IMR-90 (cell line): ENCODE results near the gene EGFR. TPM values are rescaled to one million over a fixed set of nuclear protein-coding genes. Genes with fewer than 3 reads are reported as not detected.

Experiments
- BHLHE40 ChIP-seq: fragments of 150-350 bp; IDR thresholded peaks from 2 replicates; pipeline ENCODE4 v1.6.1; 2016; ENCODE audit warnings: mild to moderate bottlenecking, low read depth, low read length
- MAFK ChIP-seq: IDR thresholded peaks from 2 replicates; pipeline ENCODE4 v1.6.1; 2012; ENCODE audit warnings: low read depth, low read length, improper control_type of control experiment
- RAD21 ChIP-seq: IDR thresholded peaks from 2 replicates; pipeline ENCODE4 v1.6.1; 2012; ENCODE audit warnings: low read length, improper control_type of control experiment
- polyA plus RNA-seq, 3 experiments: library from polyadenylated mRNA; depleted of rRNA; stranded (reverse); fragments of >200 nt; gene quantifications; 2 replicates each; pipeline ENCODE4 v1.2.3, GENCODE V29; 2012; ENCODE audit warnings: low replicate concordance in 1 of 3
- total RNA-seq: library from RNA; depleted of rRNA; stranded (reverse); fragments of >200 nt; gene quantifications from 2 replicates; pipeline ENCODE4 v1.2.3, GENCODE V29; 2012
- TF ChIP-seq, protein P1 (sequence below): conservative IDR thresholded peaks from 2 replicates; pipeline ENCODE4 v1.5.1; 2012; ENCODE audit warnings: mild to moderate bottlenecking, low read depth, low read length, improper control_type of control experiment

EGFR gene
- total and polyA plus RNA-seq, 2 of the 4 experiments (the other 2 are of a cell fraction): 36.9 to 60.4 TPM

GRCh38 chr7:55133630-55134358, 115.0 kb downstream of the EGFR start (continued):
- TF ChIP-seq, protein P1, sequence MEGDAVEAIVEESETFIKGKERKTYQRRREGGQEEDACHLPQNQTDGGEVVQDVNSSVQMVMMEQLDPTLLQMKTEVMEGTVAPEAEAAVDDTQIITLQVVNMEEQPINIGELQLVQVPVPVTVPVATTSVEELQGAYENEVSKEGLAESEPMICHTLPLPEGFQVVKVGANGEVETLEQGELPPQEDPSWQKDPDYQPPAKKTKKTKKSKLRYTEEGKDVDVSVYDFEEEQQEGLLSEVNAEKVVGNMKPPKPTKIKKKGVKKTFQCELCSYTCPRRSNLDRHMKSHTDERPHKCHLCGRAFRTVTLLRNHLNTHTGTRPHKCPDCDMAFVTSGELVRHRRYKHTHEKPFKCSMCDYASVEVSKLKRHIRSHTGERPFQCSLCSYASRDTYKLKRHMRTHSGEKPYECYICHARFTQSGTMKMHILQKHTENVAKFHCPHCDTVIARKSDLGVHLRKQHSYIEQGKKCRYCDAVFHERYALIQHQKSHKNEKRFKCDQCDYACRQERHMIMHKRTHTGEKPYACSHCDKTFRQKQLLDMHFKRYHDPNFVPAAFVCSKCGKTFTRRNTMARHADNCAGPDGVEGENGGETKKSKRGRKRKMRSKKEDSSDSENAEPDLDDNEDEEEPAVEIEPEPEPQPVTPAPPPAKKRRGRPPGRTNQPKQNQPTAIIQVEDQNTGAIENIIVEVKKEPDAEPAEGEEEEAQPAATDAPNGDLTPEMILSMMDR: peak; percentile 27
- TF ChIP-seq MAFK: peak; percentile 79
- TF ChIP-seq RAD21: peak; percentile 18; the same call in 1 of the 2 replicates
- TF ChIP-seq BHLHE40: peak; percentile 86
